HG03159 (cell line): ENCODE measurements around the gene TGOLN2.
"Not testable (repeated sequence)": the region's sequence is repeated elsewhere in the genome, so short reads cannot be mapped to it uniquely, and the experiment has no call there.

ENCODE experiments used
- ATAC-seq: cut with Tn5 transposase; IDR thresholded peaks from one replicate; pipeline ENCODE4 v1.9.1; 2021; ENCODE audit warnings: mild to moderate bottlenecking, moderate library complexity; ENCODE audit not compliant: unreplicated experiment

Gene TGOLN2

GRCh38 chr2:85340034-85340892 is 12.5 kb upstream of the TGOLN2 start:
- no peak for ATAC-seq

GRCh38 chr2:85334928-85335327 is 7.1 kb upstream of the TGOLN2 start:
- ATAC-seq: no peak

- ATAC-seq: not testable (repeated sequence)
These were observed 6.1 kb upstream of the TGOLN2 start for GRCh38 chr2:85333877-85334276.

GRCh38 chr2:85330839-85331636 is 3.2 kb upstream of the TGOLN2 start:
- no peak for ATAC-seq

- ATAC-seq: not testable (repeated sequence)
These were observed 1.9 kb upstream of the TGOLN2 start for GRCh38 chr2:85329701-85330100.

- no peak for ATAC-seq
These were observed 1.4 kb upstream of the TGOLN2 start for GRCh38 chr2:85329181-85329651.

- ATAC-seq: no peak
These were observed 498 bp downstream of the TGOLN2 start for GRCh38 chr2:85327160-85327821.

- peak; percentile 21 for ATAC-seq
These were observed 1.2 kb downstream of the TGOLN2 start for GRCh38 chr2:85326406-85327159.

GRCh38 chr2:85325466-85325811 is 2.4 kb downstream of the TGOLN2 start:
- no peak for ATAC-seq

- ATAC-seq: no peak
These were observed 2.9 kb downstream of the TGOLN2 start for GRCh38 chr2:85324639-85325465.

- not testable (repeated sequence) for ATAC-seq
These were observed 3.8 kb downstream of the TGOLN2 start for GRCh38 chr2:85323988-85324367.

GRCh38 chr2:85323351-85323987 is 4.3 kb downstream of the TGOLN2 start:
- ATAC-seq: no peak

- no peak for ATAC-seq
These were observed 8.0 kb downstream of the TGOLN2 start for GRCh38 chr2:85319796-85320195.

GRCh38 chr2:85318222-85319074 is 9.3 kb downstream of the TGOLN2 start:
- ATAC-seq: no peak

GRCh38 chr2:85315921-85316320 is 11.9 kb downstream of the TGOLN2 start:
- ATAC-seq: not testable (repeated sequence)

- no peak for ATAC-seq
These were observed 12.9 kb downstream of the TGOLN2 start for GRCh38 chr2:85314884-85315242.

- no peak for ATAC-seq
These were observed 15.4 kb downstream of the TGOLN2 start for GRCh38 chr2:85312404-85312803.

- no peak for ATAC-seq
These were observed 17.5 kb downstream of the TGOLN2 start for GRCh38 chr2:85310330-85310729.
